Fibroblast of mammary gland (primary cell): ENCODE results near the gene INPP5K.
"Not testable (repeated sequence)": the region's sequence is repeated elsewhere in the genome, so short reads cannot be mapped to it uniquely, and the experiment has no call there.

Source experiments
- DNase-seq: peaks from one replicate; pipeline ENCODE4 v3.0.0-alpha.2; 2010; ENCODE audit warnings: low read depth
- H3K4me3 ChIP-seq: 2 replicates; pipeline ENCODE4 v1.5.1; 2011; ENCODE audit warnings: low read depth, mild to moderate bottlenecking, low read length, moderate library complexity; ENCODE audit not compliant: control insufficient read depth
- TF ChIP-seq, protein P1 (sequence below): conservative IDR thresholded peaks from 2 replicates; pipeline ENCODE4 v1.5.1; 2011; ENCODE audit warnings: low read depth, low read length, inconsistent platforms; ENCODE audit not compliant: control insufficient read depth, insufficient read depth

Gene INPP5K

GRCh38 chr17:1454541-1454940, 61.9 kb downstream of the INPP5K start:
- TF ChIP-seq, protein P1, sequence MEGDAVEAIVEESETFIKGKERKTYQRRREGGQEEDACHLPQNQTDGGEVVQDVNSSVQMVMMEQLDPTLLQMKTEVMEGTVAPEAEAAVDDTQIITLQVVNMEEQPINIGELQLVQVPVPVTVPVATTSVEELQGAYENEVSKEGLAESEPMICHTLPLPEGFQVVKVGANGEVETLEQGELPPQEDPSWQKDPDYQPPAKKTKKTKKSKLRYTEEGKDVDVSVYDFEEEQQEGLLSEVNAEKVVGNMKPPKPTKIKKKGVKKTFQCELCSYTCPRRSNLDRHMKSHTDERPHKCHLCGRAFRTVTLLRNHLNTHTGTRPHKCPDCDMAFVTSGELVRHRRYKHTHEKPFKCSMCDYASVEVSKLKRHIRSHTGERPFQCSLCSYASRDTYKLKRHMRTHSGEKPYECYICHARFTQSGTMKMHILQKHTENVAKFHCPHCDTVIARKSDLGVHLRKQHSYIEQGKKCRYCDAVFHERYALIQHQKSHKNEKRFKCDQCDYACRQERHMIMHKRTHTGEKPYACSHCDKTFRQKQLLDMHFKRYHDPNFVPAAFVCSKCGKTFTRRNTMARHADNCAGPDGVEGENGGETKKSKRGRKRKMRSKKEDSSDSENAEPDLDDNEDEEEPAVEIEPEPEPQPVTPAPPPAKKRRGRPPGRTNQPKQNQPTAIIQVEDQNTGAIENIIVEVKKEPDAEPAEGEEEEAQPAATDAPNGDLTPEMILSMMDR, result no peak
- peak; percentile 34 for DNase-seq

DNA sequence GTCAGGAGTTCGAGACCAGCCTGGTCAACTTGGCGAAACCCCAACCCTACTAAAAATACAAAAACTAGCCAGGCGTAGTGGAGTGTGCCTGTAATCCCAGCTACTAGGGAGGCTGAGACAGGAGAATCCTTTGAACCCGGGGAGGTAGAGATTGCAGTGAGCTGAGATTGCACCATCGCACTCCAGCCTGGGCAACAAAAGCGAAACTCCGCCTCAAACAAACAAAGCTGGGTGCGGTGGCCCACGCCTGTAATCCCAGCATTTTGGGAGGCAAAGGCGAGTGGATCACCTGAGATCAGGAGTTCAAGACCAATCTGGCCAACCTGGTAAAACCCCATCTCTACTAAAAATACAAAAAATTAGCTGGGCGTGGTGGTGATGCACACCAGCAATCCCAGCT, 62.7 kb downstream of the INPP5K start:
- not testable (repeated sequence) for DNase-seq, H3K4me3 ChIP-seq

More at GRCh38 chr17:1454541-1454940, 61.9 kb downstream of the INPP5K start:
- H3K4me3 ChIP-seq, result peak overlapping the region; percentile 88

DNA sequence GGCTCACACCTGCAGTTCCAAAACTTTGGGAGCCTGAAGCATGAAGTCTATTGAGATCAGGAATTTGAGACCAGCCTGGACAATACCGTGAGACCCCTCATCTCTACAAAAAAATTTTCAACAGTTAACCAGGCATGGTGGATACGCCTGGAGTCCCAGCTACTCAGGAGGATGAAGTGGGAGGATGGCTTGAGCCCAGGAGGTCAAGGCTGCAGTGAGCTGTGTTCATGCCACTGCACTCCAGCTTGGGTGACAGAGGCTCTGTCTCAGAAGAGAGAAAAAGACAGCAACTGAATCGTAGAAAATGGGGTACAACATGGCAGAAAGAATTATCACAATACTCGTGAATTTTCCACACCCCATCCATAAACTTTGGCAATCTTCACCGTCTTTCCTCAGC, 63.6 kb downstream of the INPP5K start:
- TF ChIP-seq, protein P1, result no peak
- H3K4me3 ChIP-seq, result no peak overlapping the region
- no peak for DNase-seq

GRCh38 chr17:1450261-1450660, 66.2 kb downstream of the INPP5K start:
- DNase-seq, H3K4me3 ChIP-seq: not testable (repeated sequence)

GRCh38 chr17:1449412-1449967, 66.9 kb downstream of the INPP5K start:
- H3K4me3 ChIP-seq, result no peak overlapping the region
- TF ChIP-seq, protein P1, result no peak
- DNase-seq, result no peak

DNA sequence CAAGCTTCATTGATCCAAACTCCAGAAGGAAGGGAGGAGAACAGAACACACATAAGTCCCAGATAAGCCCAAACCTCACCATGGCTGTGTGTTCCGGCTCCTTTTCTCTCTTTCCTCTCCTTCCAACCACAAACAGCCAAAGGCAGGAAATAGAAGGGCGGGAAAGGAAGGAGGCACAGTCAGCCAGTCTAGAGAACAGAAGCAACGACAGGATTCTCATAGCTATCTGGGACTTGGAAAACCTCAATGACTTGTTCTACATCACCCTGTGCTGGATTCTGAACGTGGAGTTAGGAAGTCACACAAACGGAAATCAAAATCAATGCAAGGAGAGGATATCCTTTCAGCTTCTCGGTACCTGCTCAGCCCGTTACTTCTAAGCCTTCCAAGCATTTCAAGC, 69.4 kb downstream of the INPP5K start:
- no peak overlapping the region for H3K4me3 ChIP-seq
- TF ChIP-seq, protein P1, result no peak
- DNase-seq, result no peak

- TF ChIP-seq, protein P1, result no peak
- no peak for DNase-seq
Observed at GRCh38 chr17:1446201-1446600, 70.2 kb downstream of the INPP5K start.

DNA sequence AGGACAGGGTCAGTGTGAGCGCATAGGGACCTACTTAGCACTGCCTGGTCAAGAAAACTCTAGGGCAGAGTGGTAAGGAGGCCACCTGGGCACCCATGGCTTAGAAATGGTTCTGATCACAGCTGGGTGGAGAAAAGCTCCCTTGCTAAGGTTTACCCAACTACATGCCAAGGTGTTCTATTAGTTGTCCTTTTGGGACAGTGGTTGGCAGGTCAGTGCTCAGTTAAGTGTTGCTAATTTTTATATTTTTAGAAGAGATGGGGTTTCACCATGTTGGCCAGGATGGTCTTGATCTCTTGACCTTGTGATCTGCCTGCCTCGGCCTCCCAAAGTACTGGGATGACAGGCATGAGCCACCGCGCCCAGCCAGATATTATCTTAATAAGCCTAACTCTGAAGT, 70.7 kb downstream of the INPP5K start:
- not testable (repeated sequence) for DNase-seq, H3K4me3 ChIP-seq

More at GRCh38 chr17:1446201-1446600, 70.2 kb downstream of the INPP5K start:
- H3K4me3 ChIP-seq, result no peak overlapping the region
